RWPE2 (cell line): ENCODE results near the gene CALD1.

Experiments used
- ATAC-seq: fragments of 200-7000 bp; cut with Tn5 transposase; 3 replicates; pipeline ENCODE4 v1.9.1; 2021; ENCODE audit warnings: low read depth
- DNase-seq: peaks from one replicate; pipeline ENCODE4 v3.0.0-alpha.2; 2020; ENCODE audit warnings: low spot score
- H3K27ac ChIP-seq: fragments of 450-650 bp; 2 replicates; pipeline ENCODE4 v1.5.1; 2017; ENCODE audit warnings: mild to moderate bottlenecking; ENCODE audit not compliant: poor library complexity, severe bottlenecking
- H3K27me3 ChIP-seq: fragments of 250-450 bp; sonication (Bioruptor Pico); 2 replicates; pipeline ENCODE4 v1.5.1; 2021; ENCODE audit warnings: mild to moderate bottlenecking, moderate library complexity; ENCODE audit not compliant: insufficient read depth, poor library complexity, severe bottlenecking
- H3K36me3 ChIP-seq: fragments of 250-450 bp; sonication (Bioruptor Pico); 2 replicates; pipeline ENCODE4 v1.5.1; 2020; ENCODE audit warnings: low read depth, mild to moderate bottlenecking, moderate library complexity
- H3K4me1 ChIP-seq: fragments of 250-450 bp; sonication (Bioruptor Pico); 2 replicates; pipeline ENCODE4 v1.5.1; 2021; ENCODE audit warnings: mild to moderate bottlenecking, moderate library complexity; ENCODE audit not compliant: insufficient read depth, poor library complexity, severe bottlenecking
- H3K4me3 ChIP-seq: fragments of 250-450 bp; sonication (Bioruptor Pico); 2 replicates; pipeline ENCODE4 v1.5.1; 2021; ENCODE audit warnings: mild to moderate bottlenecking, moderate library complexity; ENCODE audit not compliant: severe bottlenecking
- H3K9me3 ChIP-seq: fragments of 250-450 bp; sonication (Bioruptor Pico); 2 replicates; pipeline ENCODE4 v1.5.1; 2021; ENCODE audit warnings: mild to moderate bottlenecking, moderate library complexity; ENCODE audit not compliant: severe bottlenecking
- TF ChIP-seq, protein P1 (sequence below): fragments of 450-650 bp; IDR thresholded peaks from one replicate; pipeline ENCODE4 v1.5.1; 2017; ENCODE audit warnings: mild to moderate bottlenecking, moderate library complexity; ENCODE audit not compliant: poor library complexity, severe bottlenecking

CALD1 gene

DNA sequence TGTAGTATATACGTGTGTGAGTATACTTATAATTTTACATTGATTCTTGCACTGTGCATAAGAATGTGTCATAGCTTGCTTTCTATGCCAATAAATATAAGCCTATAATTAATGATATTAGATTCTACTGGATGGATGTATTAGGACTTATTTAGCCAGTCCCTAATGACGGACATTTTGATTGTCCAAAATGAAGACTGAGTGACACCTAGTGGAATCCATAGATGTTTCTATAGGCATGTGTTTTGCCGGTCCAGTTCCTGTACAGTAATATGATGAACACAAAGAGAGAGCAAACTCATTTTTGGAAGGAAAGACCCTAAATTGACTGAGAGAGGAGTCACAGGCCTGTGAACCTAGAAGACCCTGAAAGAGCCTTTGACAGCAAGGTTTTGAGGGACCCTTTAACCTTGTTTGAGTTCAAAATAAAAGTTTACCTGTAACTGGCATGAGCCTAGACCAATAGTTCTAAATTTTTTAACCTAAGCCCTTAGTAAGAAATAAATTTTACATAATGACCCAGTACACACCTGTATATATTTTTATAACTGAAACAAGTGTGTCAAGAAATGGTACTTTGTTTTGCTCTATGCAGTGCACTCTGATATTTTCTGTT lies 164.5 kb downstream of the CALD1 start:
- H3K27ac ChIP-seq: no peak overlapping the region
- no peaks in the 10 kb centered on the region for H3K27me3 ChIP-seq
- ATAC-seq (no peak; the same call in 2 of the 3 replicates), DNase-seq (no peak)
- peaks cover 59% of the 10 kb centered on the region for H3K36me3 ChIP-seq
- peaks cover 10% of the 10 kb centered on the region for H3K4me1 ChIP-seq
- H3K4me3 ChIP-seq: no peak overlapping the region
- TF ChIP-seq, protein P1, sequence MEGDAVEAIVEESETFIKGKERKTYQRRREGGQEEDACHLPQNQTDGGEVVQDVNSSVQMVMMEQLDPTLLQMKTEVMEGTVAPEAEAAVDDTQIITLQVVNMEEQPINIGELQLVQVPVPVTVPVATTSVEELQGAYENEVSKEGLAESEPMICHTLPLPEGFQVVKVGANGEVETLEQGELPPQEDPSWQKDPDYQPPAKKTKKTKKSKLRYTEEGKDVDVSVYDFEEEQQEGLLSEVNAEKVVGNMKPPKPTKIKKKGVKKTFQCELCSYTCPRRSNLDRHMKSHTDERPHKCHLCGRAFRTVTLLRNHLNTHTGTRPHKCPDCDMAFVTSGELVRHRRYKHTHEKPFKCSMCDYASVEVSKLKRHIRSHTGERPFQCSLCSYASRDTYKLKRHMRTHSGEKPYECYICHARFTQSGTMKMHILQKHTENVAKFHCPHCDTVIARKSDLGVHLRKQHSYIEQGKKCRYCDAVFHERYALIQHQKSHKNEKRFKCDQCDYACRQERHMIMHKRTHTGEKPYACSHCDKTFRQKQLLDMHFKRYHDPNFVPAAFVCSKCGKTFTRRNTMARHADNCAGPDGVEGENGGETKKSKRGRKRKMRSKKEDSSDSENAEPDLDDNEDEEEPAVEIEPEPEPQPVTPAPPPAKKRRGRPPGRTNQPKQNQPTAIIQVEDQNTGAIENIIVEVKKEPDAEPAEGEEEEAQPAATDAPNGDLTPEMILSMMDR: peak; percentile 58
- no peaks in the 10 kb centered on the region for H3K9me3 ChIP-seq

DNA sequence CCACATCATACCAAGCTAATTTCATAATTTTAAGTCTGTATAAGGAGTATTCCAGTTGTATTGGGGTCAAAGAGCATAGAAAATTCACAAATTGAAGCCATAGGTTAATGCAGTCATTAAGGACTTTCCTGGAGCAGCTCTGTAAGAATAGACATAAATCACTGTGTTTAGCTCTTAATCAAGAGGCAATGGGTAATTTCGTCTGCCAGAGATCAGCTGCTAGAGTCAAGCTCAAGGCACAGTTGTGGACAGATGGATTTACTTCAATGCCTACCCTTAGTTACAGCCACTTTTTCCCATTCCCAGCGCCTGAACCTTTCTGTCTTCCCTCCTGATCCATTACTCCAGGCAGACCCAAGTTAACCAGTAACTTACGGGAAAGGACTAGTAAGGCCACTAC lies 166.3 kb downstream of the CALD1 start:
- Histone ChIP-seq H3K9me3 (no peaks in the 10 kb centered on the region), H3K27me3 (no peaks in the 10 kb centered on the region), H3K27ac (no peak overlapping the region), H3K36me3 (peaks cover 77% of the 10 kb centered on the region), H3K4me1 (peaks cover 9% of the 10 kb centered on the region), H3K4me3 (no peak overlapping the region)
- TF ChIP-seq, protein P1: no peak
- ATAC-seq (no peak), DNase-seq (no peak)

DNA sequence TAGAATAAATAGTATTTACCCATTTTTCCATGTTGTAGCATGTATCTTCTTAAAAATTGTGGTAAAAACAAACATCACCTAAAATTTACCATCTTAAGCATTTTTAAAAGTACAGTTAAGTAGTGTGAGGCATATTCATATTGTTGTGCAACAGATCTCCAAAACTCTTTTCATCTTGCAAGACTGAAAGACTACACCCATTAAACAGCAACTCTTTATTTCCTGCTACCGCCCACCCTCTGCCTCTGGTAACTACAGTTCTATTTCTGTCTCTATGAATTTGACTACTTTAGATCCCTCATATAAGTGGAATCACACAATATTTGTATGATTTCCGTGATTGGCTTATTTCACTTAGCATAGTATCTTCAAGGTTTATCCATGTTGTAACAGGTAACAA lies 166.8 kb downstream of the CALD1 start:
- Histone ChIP-seq H3K36me3 (peaks cover 83% of the 10 kb centered on the region), H3K27ac (no peak overlapping the region), H3K4me1 (peaks cover 3% of the 10 kb centered on the region), H3K9me3 (no peaks in the 10 kb centered on the region), H3K4me3 (no peak overlapping the region), H3K27me3 (no peaks in the 10 kb centered on the region)
- ATAC-seq (no peak), DNase-seq (no peak)
- TF ChIP-seq, protein P1: no peak

DNA sequence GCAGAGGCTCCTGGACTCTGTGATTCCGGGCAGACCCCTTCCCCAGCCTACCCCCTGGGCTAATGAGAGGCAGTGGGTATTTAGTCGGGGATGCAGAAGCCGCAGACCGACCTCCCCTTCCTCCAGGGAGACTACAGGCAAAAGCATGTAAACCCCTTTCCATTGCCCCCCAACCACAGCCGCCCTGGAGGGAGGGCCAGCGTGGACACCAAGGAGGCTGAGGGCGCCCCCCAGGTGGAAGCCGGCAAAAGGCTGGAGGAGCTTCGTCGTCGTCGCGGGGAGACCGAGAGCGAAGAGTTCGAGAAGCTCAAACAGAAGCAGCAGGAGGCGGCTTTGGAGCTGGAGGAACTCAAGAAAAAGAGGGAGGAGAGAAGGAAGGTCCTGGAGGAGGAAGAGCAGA lies 167.9 kb downstream of the CALD1 start:
- TF ChIP-seq, protein P1: no peak
- no peak for ATAC-seq
- Histone ChIP-seq H3K36me3 (peaks cover 84% of the 10 kb centered on the region), H3K27ac (no peak overlapping the region), H3K27me3 (no peaks in the 10 kb centered on the region), H3K4me3 (no peak overlapping the region), H3K4me1 (no peaks in the 10 kb centered on the region), H3K9me3 (no peaks in the 10 kb centered on the region)
- DNase-seq: no peak

DNA sequence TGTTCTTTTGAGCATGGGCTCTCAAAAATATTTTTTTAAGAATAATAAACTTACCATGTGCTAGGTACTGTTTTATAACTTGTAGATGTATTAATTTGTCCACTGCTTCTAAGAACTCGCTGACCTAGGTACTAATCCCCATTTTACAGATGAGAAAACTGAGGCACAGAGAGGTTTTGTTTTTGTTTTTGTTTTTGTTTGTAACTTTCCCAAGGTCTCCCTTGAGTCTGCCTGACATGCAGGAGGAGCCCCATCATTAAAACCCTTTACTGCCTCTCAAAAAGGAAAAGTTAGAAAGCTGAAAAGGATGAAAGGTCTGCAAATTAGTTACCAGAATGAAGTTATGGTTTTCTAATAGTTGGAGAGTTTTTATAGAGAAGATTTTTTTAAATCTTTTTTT lies 168.4 kb downstream of the CALD1 start:
- Histone ChIP-seq H3K36me3 (peaks cover 84% of the 10 kb centered on the region), H3K4me3 (no peak overlapping the region), H3K27ac (no peak overlapping the region), H3K4me1 (no peaks in the 10 kb centered on the region), H3K27me3 (no peaks in the 10 kb centered on the region), H3K9me3 (no peaks in the 10 kb centered on the region)
- DNase-seq: no peak
- ATAC-seq: no peak
- TF ChIP-seq, protein P1: no peak
